Liver (tissue), 9 donors: ENCODE measurements around the gene ATP5PD. TPM values are rescaled to one million over a fixed set of nuclear protein-coding genes. Genes with fewer than 3 reads are reported as not detected.

ENCODE experiments used
- DNase-seq: peaks from one replicate; pipeline ENCODE4 v3.0.0-alpha.2; 2017; ENCODE audit warnings: low spot score
- H3K27ac ChIP-seq, 2 donors: one replicate each; pipeline ENCODE4 v1.7.0; 2013; ENCODE audit warnings: inconsistent platforms in 2 of 2, low read length in 2 of 2, control low read depth in 1 of 2, low read depth in 1 of 2, mild to moderate bottlenecking in 1 of 2
- H3K27me3 ChIP-seq, 4 donors: one replicate each; pipeline versions ENCODE4 v1.6.1 to v1.7.0; 2013; ENCODE audit warnings: low read length in 3 of 4, inconsistent platforms in 1 of 4, mild to moderate bottlenecking in 1 of 4, moderate library complexity in 1 of 4; ENCODE audit not compliant: control insufficient read depth in 4 of 4, insufficient read depth in 4 of 4
- H3K36me3 ChIP-seq, 4 donors: one replicate each; pipeline versions ENCODE4 v1.6.1 to v1.7.0; 2013; ENCODE audit warnings: low read length in 3 of 4, mild to moderate bottlenecking in 3 of 4, low read depth in 1 of 4, moderate library complexity in 1 of 4; ENCODE audit not compliant: control insufficient read depth in 4 of 4, insufficient read depth in 3 of 4
- H3K4me1 ChIP-seq, 4 donors: one replicate each; pipeline versions ENCODE4 v1.6.1 to v1.7.0; 2013; ENCODE audit warnings: low read length in 3 of 4, mild to moderate bottlenecking in 3 of 4, moderate library complexity in 1 of 4; ENCODE audit not compliant: control insufficient read depth in 4 of 4, insufficient read depth in 4 of 4
- H3K4me3 ChIP-seq, 3 donors: one replicate each; pipeline versions ENCODE4 v1.6.1 to v1.7.0; 2013; ENCODE audit warnings: low read length in 3 of 3, control low read depth in 1 of 3, low read depth in 1 of 3, mild to moderate bottlenecking in 1 of 3
- H3K9ac ChIP-seq, 2 donors: one replicate each; pipeline ENCODE4 v1.7.0; 2013; ENCODE audit warnings: low read length in 2 of 2, mild to moderate bottlenecking in 2 of 2, moderate library complexity in 2 of 2, control low read depth in 1 of 2, low read depth in 1 of 2
- H3K9me3 ChIP-seq, 4 donors: one replicate each; pipeline versions ENCODE4 v1.6.1 to v1.7.0; 2013; ENCODE audit warnings: low read length in 3 of 4; ENCODE audit not compliant: control insufficient read depth in 4 of 4
- EGR1 ChIP-seq, 2 donors: IDR thresholded peaks; 2 replicates each; pipeline ENCODE4 v1.6.1; 2016 to 2018; ENCODE audit warnings: antibody characterized with exemption in 2 of 2, low read depth in 2 of 2
- FOXA1 ChIP-seq: IDR thresholded peaks from 2 replicates; pipeline ENCODE4 v1.6.1; 2016; ENCODE audit warnings: antibody characterized with exemption
- FOXA2 ChIP-seq: IDR thresholded peaks from 2 replicates; pipeline ENCODE4 v1.6.1; 2016; ENCODE audit warnings: antibody characterized with exemption
- GABPA ChIP-seq, 2 donors: IDR thresholded peaks in 1 of 2; conservative IDR thresholded peaks in 1 of 2; 2 replicates each; pipeline ENCODE4 v1.6.1; 2016; ENCODE audit warnings: antibody characterized with exemption in 2 of 2, mild to moderate bottlenecking in 1 of 2, moderate library complexity in 1 of 2
- HNF4A ChIP-seq, 2 donors: conservative IDR thresholded peaks; 2 replicates each; pipeline ENCODE4 v1.6.1; 2016; ENCODE audit warnings: antibody characterized with exemption in 2 of 2, mild to moderate bottlenecking in 2 of 2
- HNF4G ChIP-seq: IDR thresholded peaks from 2 replicates; pipeline ENCODE4 v1.6.1; 2016; ENCODE audit warnings: antibody characterized with exemption
- JUND ChIP-seq, 2 donors: IDR thresholded peaks; 2 replicates each; pipeline ENCODE4 v1.6.1; 2016; ENCODE audit warnings: antibody characterized with exemption in 2 of 2
- NR2F2 ChIP-seq: IDR thresholded peaks from 2 replicates; pipeline ENCODE4 v1.6.1; 2016; ENCODE audit warnings: antibody characterized with exemption
- RAD21 ChIP-seq, 2 donors: IDR thresholded peaks; 2 replicates each; pipeline ENCODE4 v1.6.1; 2016; ENCODE audit warnings: antibody characterized with exemption in 2 of 2, mild to moderate bottlenecking in 2 of 2
- RXRA ChIP-seq, 2 donors: IDR thresholded peaks; 2 replicates each; pipeline ENCODE4 v1.6.1; 2017 to 2018; ENCODE audit warnings: antibody characterized with exemption in 2 of 2, mild to moderate bottlenecking in 1 of 2
- SP1 ChIP-seq: IDR thresholded peaks from 2 replicates; pipeline ENCODE4 v1.6.1; 2018; ENCODE audit warnings: antibody characterized with exemption, mild to moderate bottlenecking
- TAF1 ChIP-seq: conservative IDR thresholded peaks from 2 replicates; pipeline ENCODE4 v1.6.1; 2016; ENCODE audit warnings: antibody characterized with exemption, mild to moderate bottlenecking
- YY1 ChIP-seq: IDR thresholded peaks from 2 replicates; pipeline ENCODE4 v1.6.1; 2016; ENCODE audit warnings: antibody characterized with exemption, mild to moderate bottlenecking
- WGBS: extraction: QIAGEN DNeasy Blood & Tissue Kit; methylation state at CpG from one replicate; pipeline ENCODE4 v1.1.7; 2013; 5-methylcytosine and 5-hydroxymethylcytosine counted together
- polyA plus RNA-seq, 2 donors: library from polyadenylated mRNA; stranded (reverse) in 1 of 2; unstranded in 1 of 2; fragments of 200-250 nt in 1 of 2; fragments of >200 nt in 1 of 2; fragmentation: Nextera tagmentation in 1 of 2; extraction: Ambion mirVana in 1 of 2; gene quantifications; one replicate each; pipeline versions ENCODE4 v1.2.1 to v1.2.3, GENCODE V29; 2013 to 2015
- total RNA-seq, 2 donors: library from RNA; depleted of rRNA; stranded (reverse); fragments of >200 nt; gene quantifications; one replicate each; pipeline ENCODE4 v1.2.3, GENCODE V29; 2014
- TF ChIP-seq, protein P1 (sequence below): IDR thresholded peaks from 2 replicates; pipeline ENCODE4 v1.6.1; 2016; ENCODE audit warnings: antibody characterized with exemption
- TF ChIP-seq, protein P2 (sequence below): IDR thresholded peaks from 2 replicates; pipeline ENCODE4 v1.6.1; 2016; ENCODE audit warnings: antibody characterized with exemption
- TF ChIP-seq, protein P3 (sequence below): IDR thresholded peaks from 2 replicates; pipeline ENCODE4 v1.6.1; 2016; ENCODE audit warnings: antibody characterized with exemption, mild to moderate bottlenecking
- TF ChIP-seq, protein P4 (sequence below): fragments of 150-350 bp; IDR thresholded peaks from 2 replicates; pipeline ENCODE4 v1.5.1; 2017; ENCODE audit warnings: improper control_type of control experiment, low read depth, low read length; ENCODE audit not compliant: missing input control
- TF ChIP-seq, protein P5 (sequence below): IDR thresholded peaks from 2 replicates; pipeline ENCODE4 v1.6.1; 2016; ENCODE audit warnings: antibody characterized with exemption
- donor health status: healthy.
- donor health status: healthy.
- donor health status: healthy.
- donor health status: healthy.
- donor health status: healthy.

The ATP5PD gene
- total and polyA plus RNA-seq, 4 donors = 102 to 378 (median 184) TPM

DNA sequence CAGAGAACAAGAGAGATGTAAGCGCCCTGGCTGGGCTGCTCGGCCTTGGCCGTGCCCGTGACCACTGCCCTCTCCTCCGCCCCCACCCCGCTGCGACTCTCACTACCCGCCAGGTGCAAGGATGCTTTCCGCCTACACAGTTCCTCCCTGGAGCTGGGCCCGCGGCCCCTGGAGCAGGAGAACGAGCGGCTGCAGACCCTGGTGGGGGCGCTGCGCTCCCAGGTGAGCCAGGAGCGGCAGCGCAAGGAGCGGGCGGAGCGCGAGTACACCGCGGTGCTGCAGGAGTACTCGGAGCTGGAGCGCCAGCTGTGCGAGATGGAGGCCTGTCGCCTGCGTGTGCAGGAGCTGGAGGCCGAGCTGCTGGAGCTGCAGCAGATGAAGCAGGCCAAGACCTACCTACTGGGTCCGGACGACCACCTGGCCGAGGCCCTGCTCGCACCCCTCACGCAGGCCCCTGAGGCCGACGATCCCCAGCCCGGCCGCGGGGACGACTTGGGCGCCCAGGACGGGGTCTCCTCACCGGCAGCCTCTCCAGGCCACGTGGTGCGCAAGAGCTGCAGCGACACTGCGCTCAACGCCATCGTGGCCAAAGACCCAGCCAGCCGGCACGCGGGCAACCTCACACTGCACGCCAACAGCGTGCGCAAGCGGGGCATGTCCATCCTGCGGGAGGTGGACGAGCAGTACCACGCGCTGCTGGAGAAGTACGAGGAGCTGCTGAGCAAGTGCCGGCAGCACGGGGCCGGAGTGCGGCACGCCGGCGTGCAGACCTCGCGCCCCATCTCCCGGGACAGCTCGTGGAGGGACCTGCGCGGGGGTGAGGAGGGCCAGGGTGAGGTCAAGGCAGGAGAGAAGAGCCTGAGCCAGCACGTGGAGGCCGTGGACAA, 43.5 kb downstream of the ATP5PD start:
- Histone ChIP-seq H3K9ac (no peak overlapping the region), H3K9me3 (no peaks in the 10 kb centered on the region), H3K4me1 (no peaks in the 10 kb centered on the region), H3K27ac (no peak overlapping the region), H3K36me3 (no peaks in the 10 kb centered on the region), H3K4me3 (no peak overlapping the region), H3K27me3 (no peaks in the 10 kb centered on the region)
- TF ChIP-seq, protein P1, sequence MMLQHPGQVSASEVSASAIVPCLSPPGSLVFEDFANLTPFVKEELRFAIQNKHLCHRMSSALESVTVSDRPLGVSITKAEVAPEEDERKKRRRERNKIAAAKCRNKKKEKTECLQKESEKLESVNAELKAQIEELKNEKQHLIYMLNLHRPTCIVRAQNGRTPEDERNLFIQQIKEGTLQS = no peak
- TF ChIP-seq FOXA2 = no peak
- TF ChIP-seq TAF1 = no peak
- TF ChIP-seq, protein P2, sequence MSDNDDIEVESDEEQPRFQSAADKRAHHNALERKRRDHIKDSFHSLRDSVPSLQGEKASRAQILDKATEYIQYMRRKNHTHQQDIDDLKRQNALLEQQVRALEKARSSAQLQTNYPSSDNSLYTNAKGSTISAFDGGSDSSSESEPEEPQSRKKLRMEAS = no peak
- TF ChIP-seq RAD21 (IDR thresholded peaks at IDR 0.05) = no peak
- TF ChIP-seq, protein P3, sequence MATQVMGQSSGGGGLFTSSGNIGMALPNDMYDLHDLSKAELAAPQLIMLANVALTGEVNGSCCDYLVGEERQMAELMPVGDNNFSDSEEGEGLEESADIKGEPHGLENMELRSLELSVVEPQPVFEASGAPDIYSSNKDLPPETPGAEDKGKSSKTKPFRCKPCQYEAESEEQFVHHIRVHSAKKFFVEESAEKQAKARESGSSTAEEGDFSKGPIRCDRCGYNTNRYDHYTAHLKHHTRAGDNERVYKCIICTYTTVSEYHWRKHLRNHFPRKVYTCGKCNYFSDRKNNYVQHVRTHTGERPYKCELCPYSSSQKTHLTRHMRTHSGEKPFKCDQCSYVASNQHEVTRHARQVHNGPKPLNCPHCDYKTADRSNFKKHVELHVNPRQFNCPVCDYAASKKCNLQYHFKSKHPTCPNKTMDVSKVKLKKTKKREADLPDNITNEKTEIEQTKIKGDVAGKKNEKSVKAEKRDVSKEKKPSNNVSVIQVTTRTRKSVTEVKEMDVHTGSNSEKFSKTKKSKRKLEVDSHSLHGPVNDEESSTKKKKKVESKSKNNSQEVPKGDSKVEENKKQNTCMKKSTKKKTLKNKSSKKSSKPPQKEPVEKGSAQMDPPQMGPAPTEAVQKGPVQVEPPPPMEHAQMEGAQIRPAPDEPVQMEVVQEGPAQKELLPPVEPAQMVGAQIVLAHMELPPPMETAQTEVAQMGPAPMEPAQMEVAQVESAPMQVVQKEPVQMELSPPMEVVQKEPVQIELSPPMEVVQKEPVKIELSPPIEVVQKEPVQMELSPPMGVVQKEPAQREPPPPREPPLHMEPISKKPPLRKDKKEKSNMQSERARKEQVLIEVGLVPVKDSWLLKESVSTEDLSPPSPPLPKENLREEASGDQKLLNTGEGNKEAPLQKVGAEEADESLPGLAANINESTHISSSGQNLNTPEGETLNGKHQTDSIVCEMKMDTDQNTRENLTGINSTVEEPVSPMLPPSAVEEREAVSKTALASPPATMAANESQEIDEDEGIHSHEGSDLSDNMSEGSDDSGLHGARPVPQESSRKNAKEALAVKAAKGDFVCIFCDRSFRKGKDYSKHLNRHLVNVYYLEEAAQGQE = no peak
- TF ChIP-seq GABPA (IDR thresholded peaks at IDR 0.05 in 1 of 2, conservative IDR thresholded peaks at IDR 0.05 in 1 of 2) = no peak
- TF ChIP-seq FOXA1 = no peak
- TF ChIP-seq RXRA (IDR thresholded peaks at IDR 0.05) = no peak
- no peak for TF ChIP-seq HNF4G
- TF ChIP-seq, protein P4, sequence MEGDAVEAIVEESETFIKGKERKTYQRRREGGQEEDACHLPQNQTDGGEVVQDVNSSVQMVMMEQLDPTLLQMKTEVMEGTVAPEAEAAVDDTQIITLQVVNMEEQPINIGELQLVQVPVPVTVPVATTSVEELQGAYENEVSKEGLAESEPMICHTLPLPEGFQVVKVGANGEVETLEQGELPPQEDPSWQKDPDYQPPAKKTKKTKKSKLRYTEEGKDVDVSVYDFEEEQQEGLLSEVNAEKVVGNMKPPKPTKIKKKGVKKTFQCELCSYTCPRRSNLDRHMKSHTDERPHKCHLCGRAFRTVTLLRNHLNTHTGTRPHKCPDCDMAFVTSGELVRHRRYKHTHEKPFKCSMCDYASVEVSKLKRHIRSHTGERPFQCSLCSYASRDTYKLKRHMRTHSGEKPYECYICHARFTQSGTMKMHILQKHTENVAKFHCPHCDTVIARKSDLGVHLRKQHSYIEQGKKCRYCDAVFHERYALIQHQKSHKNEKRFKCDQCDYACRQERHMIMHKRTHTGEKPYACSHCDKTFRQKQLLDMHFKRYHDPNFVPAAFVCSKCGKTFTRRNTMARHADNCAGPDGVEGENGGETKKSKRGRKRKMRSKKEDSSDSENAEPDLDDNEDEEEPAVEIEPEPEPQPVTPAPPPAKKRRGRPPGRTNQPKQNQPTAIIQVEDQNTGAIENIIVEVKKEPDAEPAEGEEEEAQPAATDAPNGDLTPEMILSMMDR = no peak
- TF ChIP-seq NR2F2 = no peak
- TF ChIP-seq YY1 = no peak
- no peak for TF ChIP-seq JUND (IDR thresholded peaks at IDR 0.05)
- TF ChIP-seq SP1 = no peak
- no peak for TF ChIP-seq EGR1 (IDR thresholded peaks at IDR 0.05; ENCODE audit: low read depth in 2 of 2)
- TF ChIP-seq, protein P5, sequence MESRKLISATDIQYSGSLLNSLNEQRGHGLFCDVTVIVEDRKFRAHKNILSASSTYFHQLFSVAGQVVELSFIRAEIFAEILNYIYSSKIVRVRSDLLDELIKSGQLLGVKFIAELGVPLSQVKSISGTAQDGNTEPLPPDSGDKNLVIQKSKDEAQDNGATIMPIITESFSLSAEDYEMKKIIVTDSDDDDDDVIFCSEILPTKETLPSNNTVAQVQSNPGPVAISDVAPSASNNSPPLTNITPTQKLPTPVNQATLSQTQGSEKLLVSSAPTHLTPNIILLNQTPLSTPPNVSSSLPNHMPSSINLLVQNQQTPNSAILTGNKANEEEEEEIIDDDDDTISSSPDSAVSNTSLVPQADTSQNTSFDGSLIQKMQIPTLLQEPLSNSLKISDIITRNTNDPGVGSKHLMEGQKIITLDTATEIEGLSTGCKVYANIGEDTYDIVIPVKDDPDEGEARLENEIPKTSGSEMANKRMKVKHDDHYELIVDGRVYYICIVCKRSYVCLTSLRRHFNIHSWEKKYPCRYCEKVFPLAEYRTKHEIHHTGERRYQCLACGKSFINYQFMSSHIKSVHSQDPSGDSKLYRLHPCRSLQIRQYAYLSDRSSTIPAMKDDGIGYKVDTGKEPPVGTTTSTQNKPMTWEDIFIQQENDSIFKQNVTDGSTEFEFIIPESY = no peak
- TF ChIP-seq HNF4A (conservative IDR thresholded peaks at IDR 0.05) = no peak
- no peak for DNase-seq
- WGBS = 85% methylated on average over 76 of the region's 76 CpGs
